ENCODE results near the gene ANKRD11. TPM values are rescaled to one million over a fixed set of nuclear protein-coding genes. Genes with fewer than 3 reads are reported as not detected.
A peak's percentile ranks its signal among the peaks of the same experiment; 100 is the strongest.

Gene ANKRD11
- total RNA-seq, 1 donor from 2014 or later = 164 TPM

GRCh38 chr16:89298623-89299225 is 191.6 kb downstream of the ANKRD11 start:
- H3K4me3 Mint-ChIP-seq = no peak overlapping the region
- H3K27ac Mint-ChIP-seq (ENCODE audit: unreplicated experiment) = peak overlapping the region; percentile 86
- DNase-seq (ENCODE audit: low read depth, low spot score) = no peak
- peaks cover 46% of the 10 kb centered on the region for H3K4me1 Mint-ChIP-seq
- peaks cover 9% of the 10 kb centered on the region for H3K36me3 Mint-ChIP-seq (ENCODE audit: low read depth)
- H3K27me3 Mint-ChIP-seq (ENCODE audit: low read depth) = no peaks in the 10 kb centered on the region
- TF ChIP-seq CTCF (conservative IDR thresholded peaks at IDR 0.05) = no peak
- H3K9me3 Mint-ChIP-seq = no peaks in the 10 kb centered on the region

- no peaks in the 10 kb centered on the region for H3K9me3 Mint-ChIP-seq
- peaks cover 46% of the 10 kb centered on the region for H3K4me1 Mint-ChIP-seq
- peak overlapping the region; percentile 54 for H3K4me3 Mint-ChIP-seq
- H3K27ac Mint-ChIP-seq (ENCODE audit: unreplicated experiment) = no peak overlapping the region
- no peak for TF ChIP-seq CTCF (conservative IDR thresholded peaks at IDR 0.05)
- peaks cover 8% of the 10 kb centered on the region for H3K36me3 Mint-ChIP-seq (ENCODE audit: low read depth)
- no peaks in the 10 kb centered on the region for H3K27me3 Mint-ChIP-seq (ENCODE audit: low read depth)
- DNase-seq (ENCODE audit: low read depth, low spot score) = no peak
Observed at GRCh38 chr16:89297910-89298545, 192.3 kb downstream of the ANKRD11 start.

GRCh38 chr16:89297156-89297874 is 193.0 kb downstream of the ANKRD11 start:
- H3K4me1 Mint-ChIP-seq = peaks cover 42% of the 10 kb centered on the region
- H3K36me3 Mint-ChIP-seq (ENCODE audit: low read depth) = peaks cover 5% of the 10 kb centered on the region
- H3K9me3 Mint-ChIP-seq = no peaks in the 10 kb centered on the region
- peak overlapping the region; percentile 54 for H3K4me3 Mint-ChIP-seq
- no peak for DNase-seq (ENCODE audit: low read depth, low spot score)
- H3K27ac Mint-ChIP-seq (ENCODE audit: unreplicated experiment) = peak overlapping the region; percentile 74
- no peaks in the 10 kb centered on the region for H3K27me3 Mint-ChIP-seq (ENCODE audit: low read depth)
- no peak for TF ChIP-seq CTCF (conservative IDR thresholded peaks at IDR 0.05)

- Mint-ChIP-seq H3K4me1 (peaks cover 40% of the 10 kb centered on the region), H3K27ac (ENCODE audit: unreplicated experiment) (peak overlapping the region; percentile 68), H3K4me3 (peak overlapping the region; percentile 18), H3K27me3 (ENCODE audit: low read depth) (no peaks in the 10 kb centered on the region), H3K9me3 (no peaks in the 10 kb centered on the region), H3K36me3 (ENCODE audit: low read depth) (peaks cover 5% of the 10 kb centered on the region)
- DNase-seq (ENCODE audit: low read depth, low spot score) = no peak
- TF ChIP-seq CTCF (conservative IDR thresholded peaks at IDR 0.05) = no peak
Observed at GRCh38 chr16:89295915-89296314, 194.4 kb downstream of the ANKRD11 start.

- no peak for DNase-seq (ENCODE audit: low read depth, low spot score)
- Mint-ChIP-seq H3K36me3 (ENCODE audit: low read depth) (peaks cover 5% of the 10 kb centered on the region), H3K27ac (ENCODE audit: unreplicated experiment) (no peak overlapping the region), H3K9me3 (no peaks in the 10 kb centered on the region), H3K4me1 (peaks cover 35% of the 10 kb centered on the region), H3K4me3 (no peak overlapping the region), H3K27me3 (ENCODE audit: low read depth) (no peaks in the 10 kb centered on the region)
- no peak for TF ChIP-seq CTCF (conservative IDR thresholded peaks at IDR 0.05)
Observed at GRCh38 chr16:89295071-89295900, 195.1 kb downstream of the ANKRD11 start.
